KMS-11 (cell line): ENCODE results near the gene CD274.

Experiments
- H2AFZ ChIP-seq: fragments of 200-600 bp; sonication (generic); 2 replicates; pipeline ENCODE4 v1.6.1; 2016; ENCODE audit warnings: antibody characterized with exemption, mixed run types, low read depth
- H3K27ac ChIP-seq: fragments of 200-600 bp; sonication (generic); 2 replicates; pipeline ENCODE4 v1.6.1; 2016; ENCODE audit warnings: mild to moderate bottlenecking, mixed run types
- H3K27me3 ChIP-seq: fragments of 200-600 bp; sonication (generic); 2 replicates; pipeline ENCODE4 v1.6.1; 2017; ENCODE audit warnings: mild to moderate bottlenecking, low read depth, mixed run types, moderate library complexity; ENCODE audit not compliant: insufficient read depth
- H3K36me3 ChIP-seq: fragments of 200-600 bp; sonication (generic); 2 replicates; pipeline ENCODE4 v1.6.1; 2017; ENCODE audit warnings: mild to moderate bottlenecking, mixed run types; ENCODE audit not compliant: insufficient read depth
- H3K4me1 ChIP-seq: fragments of 200-600 bp; sonication (generic); 2 replicates; pipeline ENCODE4 v1.6.1; 2016; ENCODE audit warnings: mild to moderate bottlenecking, low read depth, mixed run types; ENCODE audit not compliant: poor library complexity, severe bottlenecking
- H3K4me2 ChIP-seq: fragments of 200-600 bp; sonication (generic); 2 replicates; pipeline ENCODE4 v1.7.0; 2016; ENCODE audit warnings: mild to moderate bottlenecking, mixed run types
- H3K4me3 ChIP-seq: fragments of 200-600 bp; sonication (generic); IDR thresholded peaks from 2 replicates; pipeline ENCODE4 v1.6.1; 2017; ENCODE audit warnings: low read depth, low read length, mixed read lengths; ENCODE audit not compliant: insufficient read depth
- H3K79me2 ChIP-seq: fragments of 200-600 bp; sonication (generic); 2 replicates; pipeline ENCODE4 v1.6.1; 2016; ENCODE audit warnings: low read depth, mixed run types; ENCODE audit not compliant: insufficient read depth
- H3K9ac ChIP-seq: fragments of 200-600 bp; sonication (generic); 2 replicates; pipeline ENCODE4 v1.6.1; 2016; ENCODE audit warnings: mild to moderate bottlenecking, mixed run types
- H4K20me1 ChIP-seq: fragments of 200-600 bp; sonication (generic); 2 replicates; pipeline ENCODE4 v1.6.1; 2016; ENCODE audit warnings: mild to moderate bottlenecking, mixed run types; ENCODE audit not compliant: insufficient read depth
- CTCF ChIP-seq: fragments of 200-600 bp; sonication (generic); conservative IDR thresholded peaks from 2 replicates; pipeline ENCODE4 v1.6.1; 2017; ENCODE audit warnings: low read depth, mild to moderate bottlenecking, antibody characterized with exemption, low read length, moderate library complexity, mixed read lengths

The CD274 gene

DNA sequence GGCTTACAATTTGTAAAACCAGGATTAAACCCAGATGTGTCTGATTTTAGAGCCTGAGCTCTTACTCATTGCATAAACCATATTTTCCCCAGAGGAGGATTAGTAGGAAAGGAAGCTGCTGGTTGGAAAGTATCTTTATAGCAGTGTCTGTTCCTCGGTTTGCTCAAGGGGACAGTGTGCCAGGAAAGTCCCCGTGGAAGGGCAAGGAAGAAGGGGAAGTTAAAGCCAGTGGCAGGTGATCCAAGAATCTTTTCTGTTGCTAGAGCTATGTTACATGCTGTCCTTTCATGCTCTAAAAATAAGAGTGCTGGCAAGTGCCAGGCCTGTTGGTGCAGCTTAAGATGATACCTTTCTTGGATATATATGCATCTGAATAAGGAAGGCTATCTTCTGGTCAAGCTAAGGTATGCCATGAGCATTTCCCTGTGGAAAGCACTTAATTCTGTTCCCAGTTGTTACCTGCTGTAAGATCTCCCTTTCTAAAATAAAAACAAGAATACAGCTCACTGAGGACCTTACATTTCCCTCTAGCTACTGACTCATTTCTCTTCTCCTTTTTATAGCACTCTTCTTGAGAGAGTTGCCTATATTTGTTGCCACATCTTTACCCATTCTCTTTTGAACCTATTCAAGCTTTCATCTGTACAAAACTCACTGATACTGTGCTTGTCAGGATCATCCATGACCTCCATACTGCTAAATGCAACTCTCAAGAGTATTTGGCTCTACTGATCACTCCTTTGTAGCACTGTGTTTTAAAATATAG, 68.0 kb downstream of the CD274 start:
- Histone ChIP-seq H3K27ac (no peak overlapping the region), H3K27me3 (no peaks in the 10 kb centered on the region), H3K36me3 (no peaks in the 10 kb centered on the region), H3K9ac (no peak overlapping the region), H2AFZ (no peak overlapping the region), H3K79me2 (no peaks in the 10 kb centered on the region), H3K4me1 (peaks cover 14% of the 10 kb centered on the region), H3K4me2 (no peak overlapping the region), H3K4me3 (no peak overlapping the region), H4K20me1 (no peaks in the 10 kb centered on the region)
- no peak for TF ChIP-seq CTCF

DNA sequence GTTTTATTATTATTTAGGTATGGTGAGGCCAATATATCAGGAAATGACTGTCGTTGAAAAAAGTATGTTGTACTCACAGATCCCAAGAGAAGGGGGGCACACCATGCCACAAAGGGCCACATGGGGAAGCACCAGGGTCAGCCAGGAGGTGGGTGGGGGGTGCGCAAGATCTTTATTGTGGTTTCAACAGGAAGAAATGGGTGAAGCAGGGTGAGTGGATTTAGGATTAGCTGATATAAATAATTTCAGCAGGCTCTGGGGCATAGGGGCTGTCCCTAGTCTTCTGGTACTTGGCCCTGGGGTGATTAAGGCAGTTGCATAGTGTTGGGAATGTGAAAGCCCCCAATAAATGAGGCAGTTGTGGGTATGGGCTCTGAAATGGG, 68.6 kb downstream of the CD274 start:
- peaks cover 14% of the 10 kb centered on the region for H3K4me1 ChIP-seq
- no peaks in the 10 kb centered on the region for H3K36me3 ChIP-seq
- H3K79me2 ChIP-seq, result no peaks in the 10 kb centered on the region
- H3K27me3 ChIP-seq, result no peaks in the 10 kb centered on the region
- no peak overlapping the region for H3K27ac ChIP-seq
- H3K4me3 ChIP-seq, result no peak overlapping the region
- no peak for TF ChIP-seq CTCF
- no peaks in the 10 kb centered on the region for H4K20me1 ChIP-seq
- no peak overlapping the region for H3K9ac ChIP-seq
- H3K4me2 ChIP-seq, result no peak overlapping the region
- no peak overlapping the region for H2AFZ ChIP-seq
